Measurements from ENCODE around the gene MCF2L.

MCF2L gene

GRCh38 chr13:112951674-112952371 lies 17.2 kb upstream of the MCF2L start:
- ATAC-seq = no peak

DNA sequence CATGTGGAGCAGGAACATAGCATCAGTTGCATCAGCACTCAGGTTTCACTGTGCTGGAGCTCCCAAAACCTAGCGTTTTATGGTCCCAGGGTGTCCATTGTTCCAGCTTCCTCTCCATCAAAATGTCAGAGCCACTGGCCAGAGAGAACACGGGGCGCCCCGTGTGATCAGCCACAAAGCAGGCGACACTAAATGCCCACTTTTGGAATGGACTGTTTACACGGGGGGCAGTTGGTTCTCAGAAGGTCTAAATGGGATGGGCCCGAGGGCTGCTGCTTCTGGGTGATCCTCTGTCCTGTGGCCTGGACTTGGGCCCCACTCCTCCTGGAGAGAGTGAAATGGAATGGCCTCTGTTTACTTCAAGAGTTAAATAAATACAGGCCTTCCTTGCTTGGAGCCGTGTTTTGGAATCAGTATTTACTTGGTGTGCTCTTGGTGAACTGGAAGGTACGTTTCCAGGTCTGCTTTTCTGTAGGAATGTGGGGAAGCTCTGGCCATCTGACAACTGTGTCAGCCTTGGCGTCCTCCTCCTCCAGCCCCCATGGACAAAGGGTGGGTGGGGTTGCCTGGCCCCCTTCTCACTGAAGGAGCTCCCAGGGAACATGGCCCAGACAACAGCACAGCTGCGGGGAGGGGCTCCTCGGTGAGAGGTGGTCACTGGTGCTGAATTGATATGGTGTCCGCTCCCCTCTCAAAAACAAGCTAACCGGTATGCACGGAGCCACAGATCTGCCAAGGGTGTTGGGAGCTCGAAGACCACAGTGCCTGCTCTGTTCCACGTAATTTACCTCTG lies 16.1 kb upstream of the MCF2L start:
- ATAC-seq = no peak

- no peak for ATAC-seq
Observed at GRCh38 chr13:112953591-112954487, 15.2 kb upstream of the MCF2L start.

GRCh38 chr13:112954488-112955270 lies 14.3 kb upstream of the MCF2L start:
- no peak for ATAC-seq

GRCh38 chr13:112955271-112955937 lies 13.6 kb upstream of the MCF2L start:
- ATAC-seq = no peak

GRCh38 chr13:112955956-112956355 lies 13.1 kb upstream of the MCF2L start:
- no peak for ATAC-seq

GRCh38 chr13:112956571-112957294 lies 12.3 kb upstream of the MCF2L start:
- ATAC-seq = no peak

DNA sequence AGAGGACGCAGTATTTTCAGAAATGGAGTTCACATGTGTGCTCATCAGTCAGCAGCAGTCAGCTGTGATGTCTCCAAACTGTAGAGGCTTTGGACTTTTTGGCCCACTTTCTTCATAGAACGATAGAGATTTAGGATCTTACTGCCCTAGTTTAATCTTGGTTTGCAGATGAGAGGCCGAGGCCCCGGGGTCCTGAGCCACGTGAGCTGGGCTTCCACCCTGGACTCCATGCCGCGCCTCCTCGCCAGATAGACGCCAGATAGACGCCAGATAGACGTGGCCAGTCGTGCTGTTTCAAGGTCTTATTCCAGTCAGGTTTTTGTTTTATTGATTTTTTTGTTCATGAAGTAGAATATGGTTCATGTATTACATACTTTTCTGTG lies 11.7 kb upstream of the MCF2L start:
- ATAC-seq = no peak

- no peak for ATAC-seq
Observed at GRCh38 chr13:112958127-112958989, 10.7 kb upstream of the MCF2L start.

DNA sequence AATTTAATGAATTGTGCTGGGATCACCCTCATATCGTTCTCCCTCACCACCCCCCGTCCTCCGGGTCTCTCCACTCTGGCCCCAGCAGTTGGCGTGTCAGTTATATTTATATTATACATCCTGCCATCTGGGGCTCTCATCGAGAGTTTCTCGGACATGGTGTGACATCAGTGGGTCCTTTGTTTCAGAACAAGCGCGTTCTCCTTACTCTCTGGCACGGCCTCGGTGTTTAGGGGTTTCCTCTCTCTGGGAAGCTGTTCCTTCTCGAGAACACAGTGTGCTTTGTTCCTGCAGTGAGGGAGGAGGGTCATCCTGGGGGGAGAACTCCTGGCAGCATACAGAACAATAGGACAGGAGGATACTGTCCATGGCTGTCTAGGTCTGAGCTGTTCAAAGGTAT lies 9.8 kb upstream of the MCF2L start:
- ATAC-seq = no peak

DNA sequence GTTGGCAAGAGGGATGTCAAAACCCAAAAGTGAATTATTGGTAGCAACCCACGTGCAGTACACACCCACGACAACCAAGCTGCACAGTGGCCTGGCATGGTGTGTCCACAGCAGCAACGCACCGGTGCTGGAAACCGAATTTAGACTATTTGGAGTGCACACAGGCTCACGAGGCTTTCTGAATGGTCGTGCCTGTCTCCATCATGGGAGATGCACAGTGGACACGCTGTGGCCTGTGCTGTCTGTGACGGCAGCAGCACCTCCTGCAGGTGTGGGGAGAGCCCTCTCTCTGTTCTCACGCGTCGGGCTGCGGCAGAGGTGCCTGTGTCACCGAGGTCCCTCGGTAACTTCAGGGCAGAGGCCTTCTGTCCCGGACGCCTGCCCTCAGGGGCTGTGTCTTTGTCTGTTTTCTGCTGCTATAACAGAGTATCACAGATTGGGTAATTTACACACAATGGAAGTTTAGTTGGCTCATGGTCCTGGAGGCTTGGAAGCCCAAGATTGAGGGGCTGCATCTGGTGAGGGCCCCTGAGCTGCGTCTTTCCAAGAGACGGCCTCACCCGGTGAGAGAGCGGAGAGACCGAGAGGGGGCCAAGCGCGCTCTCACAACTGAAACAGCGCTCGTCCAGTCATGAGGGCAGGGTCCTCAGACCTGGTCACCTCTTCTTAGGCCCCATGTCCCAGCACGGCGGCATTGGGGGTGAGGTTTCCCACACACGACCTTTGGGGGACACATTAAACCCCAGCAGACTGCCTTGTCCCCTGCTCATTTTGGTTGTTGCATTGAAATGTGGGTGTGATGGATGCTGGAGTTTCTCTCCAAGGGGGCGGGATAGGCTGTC lies 9.1 kb upstream of the MCF2L start:
- no peak for ATAC-seq

GRCh38 chr13:112960706-112961105 lies 8.3 kb upstream of the MCF2L start:
- ATAC-seq = no peak

- no peak for ATAC-seq
Observed at GRCh38 chr13:112961457-112962369, 7.3 kb upstream of the MCF2L start.

GRCh38 chr13:112962396-112962795 lies 6.6 kb upstream of the MCF2L start:
- ATAC-seq = no peak

- no peak for ATAC-seq
Observed at GRCh38 chr13:112962911-112963625, 5.9 kb upstream of the MCF2L start.

GRCh38 chr13:112963641-112964040 lies 5.4 kb upstream of the MCF2L start:
- no peak for ATAC-seq

DNA sequence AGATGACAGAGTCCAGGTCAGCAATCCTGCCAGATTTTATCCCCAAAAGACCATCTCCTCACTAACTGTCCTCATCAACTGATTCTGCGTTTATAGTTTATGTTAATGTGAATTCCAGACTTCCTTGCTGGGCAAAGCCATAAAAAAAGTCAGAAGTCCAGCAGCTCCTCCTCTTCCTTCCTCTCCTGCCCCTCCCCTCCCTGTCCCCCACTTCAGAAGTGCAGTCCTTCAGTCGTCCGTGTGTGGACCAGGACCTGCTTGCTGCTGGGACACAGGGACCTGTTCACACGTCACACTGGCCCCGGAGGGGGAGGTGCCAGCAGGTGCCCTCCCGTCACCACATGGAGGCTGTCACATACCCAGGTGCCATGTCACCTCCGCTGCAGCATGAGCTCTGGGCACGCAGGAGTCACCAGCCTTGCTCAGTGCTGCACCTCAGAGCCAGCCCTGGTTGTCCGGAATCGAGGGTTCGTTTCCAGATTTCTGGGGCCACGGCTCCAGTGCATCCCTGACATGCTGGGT lies 4.0 kb upstream of the MCF2L start:
- ATAC-seq = no peak
